Adrenal gland (tissue), 5 donors: ENCODE measurements around the gene CTRB2.

Experiments
- POLR2A ChIP-seq, 2 donors: fragments of 450-650 bp; IDR thresholded peaks; one replicate each; pipeline ENCODE4 v1.6.1; 2017; ENCODE audit warnings: antibody characterized with exemption in 2 of 2, mild to moderate bottlenecking in 2 of 2, moderate library complexity in 1 of 2
- TF ChIP-seq, protein P1 (sequence below), 6 experiments: fragments of 450-650 bp in 4 of 6; fragments of 200-600 bp in 2 of 6; sonication (generic) in 1 of 6; IDR thresholded peaks; 1 replicate in 5 of 6; 2 replicates in 1 of 6; pipeline versions ENCODE4 v1.5.1 to v1.8.0; 2016 to 2021; ENCODE audit warnings: antibody characterized with exemption in 6 of 6, mild to moderate bottlenecking in 2 of 6, moderate library complexity in 1 of 6
- donor health status: DM: no; HTN: no; CAD: no.

GRCh38 chr16:75216127-75216526 is 9.2 kb upstream of the CTRB2 start:
- TF ChIP-seq, protein P1, sequence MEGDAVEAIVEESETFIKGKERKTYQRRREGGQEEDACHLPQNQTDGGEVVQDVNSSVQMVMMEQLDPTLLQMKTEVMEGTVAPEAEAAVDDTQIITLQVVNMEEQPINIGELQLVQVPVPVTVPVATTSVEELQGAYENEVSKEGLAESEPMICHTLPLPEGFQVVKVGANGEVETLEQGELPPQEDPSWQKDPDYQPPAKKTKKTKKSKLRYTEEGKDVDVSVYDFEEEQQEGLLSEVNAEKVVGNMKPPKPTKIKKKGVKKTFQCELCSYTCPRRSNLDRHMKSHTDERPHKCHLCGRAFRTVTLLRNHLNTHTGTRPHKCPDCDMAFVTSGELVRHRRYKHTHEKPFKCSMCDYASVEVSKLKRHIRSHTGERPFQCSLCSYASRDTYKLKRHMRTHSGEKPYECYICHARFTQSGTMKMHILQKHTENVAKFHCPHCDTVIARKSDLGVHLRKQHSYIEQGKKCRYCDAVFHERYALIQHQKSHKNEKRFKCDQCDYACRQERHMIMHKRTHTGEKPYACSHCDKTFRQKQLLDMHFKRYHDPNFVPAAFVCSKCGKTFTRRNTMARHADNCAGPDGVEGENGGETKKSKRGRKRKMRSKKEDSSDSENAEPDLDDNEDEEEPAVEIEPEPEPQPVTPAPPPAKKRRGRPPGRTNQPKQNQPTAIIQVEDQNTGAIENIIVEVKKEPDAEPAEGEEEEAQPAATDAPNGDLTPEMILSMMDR (IDR thresholded peaks at IDR 0.05): no peak
- TF ChIP-seq POLR2A (IDR thresholded peaks at IDR 0.05): no peak
